GM12892 (cell line): ENCODE measurements around the gene MET.

Experiments
- POLR2AphosphoS5 ChIP-seq: IDR thresholded peaks from 2 replicates; pipeline ENCODE4 v1.6.1; 2011; ENCODE audit warnings: low read depth, low read length, control low read depth
- TAF1 ChIP-seq: IDR thresholded peaks from 2 replicates; pipeline ENCODE4 v1.6.1; 2011; ENCODE audit warnings: low read depth, mild to moderate bottlenecking, control low read depth, low read length, borderline replicate concordance

- TF ChIP-seq TAF1 (no peak), POLR2AphosphoS5 (no peak)
Observed at GRCh38 chr7:116736927-116737715, 65.1 kb downstream of the MET start.
